Fibroblast of skin of abdomen (primary cell): ENCODE results near the gene MINDY3.
A peak's percentile ranks its signal among the peaks of the same experiment; 100 is the strongest.

Source experiments
- DNase-seq: peaks from one replicate; pipeline ENCODE4 v3.0.0-alpha.2; 2013

Gene MINDY3

DNA sequence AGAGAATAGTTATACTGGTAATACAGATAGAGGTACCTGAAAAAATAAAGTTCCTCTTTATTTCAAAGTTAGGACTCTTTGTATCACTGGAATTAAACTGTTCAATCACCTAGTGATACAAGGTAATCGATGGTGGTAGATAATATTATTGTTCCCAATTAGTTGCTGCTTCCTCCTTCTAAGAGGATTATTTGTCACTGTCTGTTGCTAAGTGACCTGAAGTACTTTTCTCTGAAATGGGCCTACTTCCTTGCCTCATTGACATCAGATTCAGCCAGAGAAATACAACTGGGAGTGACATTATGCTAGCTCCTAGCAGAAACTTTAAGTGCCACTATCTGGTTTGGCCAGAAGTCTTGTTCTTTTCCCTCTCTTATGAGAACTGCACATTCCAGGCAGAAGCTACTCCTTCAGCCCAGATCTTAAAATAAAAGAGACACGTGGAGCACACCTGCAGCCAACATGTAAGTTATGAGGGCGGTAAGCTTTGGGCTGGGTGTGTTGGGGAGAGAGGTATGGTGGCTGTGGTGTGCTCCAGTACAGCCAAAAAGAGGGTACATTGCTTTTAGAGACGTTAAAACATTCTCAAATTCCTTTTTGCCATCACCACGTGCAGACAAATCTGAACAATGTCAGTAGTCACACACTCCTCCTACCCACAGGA, 54.8 kb downstream of the MINDY3 start:
- DNase-seq = no peak

DNA sequence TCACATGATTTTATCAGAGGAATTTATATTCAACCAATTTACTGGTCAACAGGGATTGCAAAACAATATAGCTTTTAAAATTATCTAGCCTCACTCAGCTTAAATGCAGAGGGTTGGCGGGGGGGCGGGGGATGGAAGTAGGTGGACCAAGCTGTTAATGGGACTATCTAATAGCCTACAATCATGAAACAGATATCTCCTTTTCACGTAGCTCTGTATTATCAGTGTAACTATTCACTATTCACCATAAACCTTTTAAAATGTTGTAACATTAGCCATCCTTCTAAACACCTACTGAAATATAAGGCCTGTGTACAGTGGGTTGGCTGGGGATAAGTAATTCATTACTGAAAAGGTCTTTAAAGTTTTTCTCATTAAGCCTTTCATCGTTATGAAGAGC, 56.2 kb downstream of the MINDY3 start:
- no peak for DNase-seq

DNA sequence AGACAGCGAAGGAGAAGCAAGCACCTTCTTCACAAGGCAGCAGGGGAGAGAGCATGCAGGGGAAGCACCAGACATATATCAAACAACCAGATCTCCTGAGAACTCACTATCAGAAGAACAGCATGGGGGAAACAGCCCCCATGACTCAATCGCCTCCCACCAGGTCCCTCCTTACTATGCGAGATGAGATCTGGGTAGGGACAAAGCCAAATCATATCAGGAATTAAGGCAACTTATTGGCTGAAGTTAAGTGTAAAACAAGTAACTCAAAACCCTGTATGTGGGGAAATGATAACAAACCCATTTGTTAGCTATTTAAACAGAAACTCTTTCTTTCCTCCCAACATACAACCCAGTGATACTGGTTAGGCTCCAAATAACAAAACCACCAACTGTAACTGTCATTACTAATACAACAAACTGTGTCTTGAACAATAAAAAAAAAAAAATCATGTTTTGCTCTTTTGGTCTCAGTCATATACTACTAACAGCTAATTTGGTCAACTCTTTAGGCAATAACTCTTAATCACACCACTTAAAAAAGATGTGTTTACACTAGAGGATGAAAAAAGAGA, 57.8 kb downstream of the MINDY3 start:
- no peak for DNase-seq

DNA sequence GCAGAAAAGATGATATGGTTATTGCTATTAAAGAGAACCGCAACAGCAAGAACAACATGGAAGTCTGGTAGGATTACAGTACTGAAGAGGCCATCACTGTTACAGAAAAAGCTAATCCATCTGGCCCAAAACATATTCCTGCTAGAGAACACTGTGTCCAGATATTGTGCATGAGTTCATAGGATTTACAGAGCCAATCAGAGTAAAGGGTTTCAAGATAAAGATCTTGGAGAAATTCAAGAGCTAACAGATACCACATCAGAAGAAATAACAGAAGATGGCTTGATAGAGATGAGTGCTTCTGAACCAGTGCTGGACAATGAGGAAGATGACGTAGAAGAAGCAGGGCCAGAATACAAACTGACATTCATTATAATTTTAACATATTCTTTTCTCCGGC, 58.7 kb downstream of the MINDY3 start:
- DNase-seq = no peak

DNA sequence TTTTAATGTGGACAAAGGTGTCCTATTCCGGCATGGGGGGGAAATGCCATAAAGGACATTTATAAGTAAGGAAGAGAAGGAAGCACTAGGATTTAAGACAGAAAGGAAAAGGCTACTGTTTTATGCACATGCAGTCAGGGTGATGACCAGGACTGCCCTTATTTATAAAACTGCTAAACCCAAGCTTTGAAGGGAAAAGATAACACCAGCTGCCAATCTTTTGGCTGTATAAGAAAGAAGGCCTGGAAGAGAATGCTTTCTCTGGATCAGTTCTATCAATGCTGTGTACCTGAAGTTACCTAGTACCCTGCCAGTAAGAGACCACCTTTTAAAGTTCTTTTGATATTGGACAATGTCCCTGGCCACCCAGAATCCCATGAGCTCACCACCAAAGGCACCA, 59.2 kb downstream of the MINDY3 start:
- DNase-seq = no peak

DNA sequence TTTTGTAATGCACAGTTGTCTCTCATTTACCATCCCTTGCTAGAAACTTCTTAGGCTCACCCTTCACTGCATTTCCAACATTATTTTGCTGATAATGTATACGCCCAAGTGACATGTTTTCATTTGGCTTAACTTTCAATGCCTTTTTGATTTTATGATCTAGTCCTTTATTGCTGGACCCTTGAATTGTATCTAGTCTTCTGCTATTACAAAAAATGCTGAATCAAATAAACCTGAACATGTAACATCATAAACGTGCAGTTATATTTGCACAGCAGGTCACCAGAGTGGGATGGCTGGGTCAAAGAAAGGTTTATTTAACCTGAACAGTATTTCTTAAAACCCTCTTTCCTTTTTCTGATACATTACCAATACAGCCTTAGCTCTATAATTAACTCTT, 63.0 kb downstream of the MINDY3 start:
- DNase-seq = no peak

DNA sequence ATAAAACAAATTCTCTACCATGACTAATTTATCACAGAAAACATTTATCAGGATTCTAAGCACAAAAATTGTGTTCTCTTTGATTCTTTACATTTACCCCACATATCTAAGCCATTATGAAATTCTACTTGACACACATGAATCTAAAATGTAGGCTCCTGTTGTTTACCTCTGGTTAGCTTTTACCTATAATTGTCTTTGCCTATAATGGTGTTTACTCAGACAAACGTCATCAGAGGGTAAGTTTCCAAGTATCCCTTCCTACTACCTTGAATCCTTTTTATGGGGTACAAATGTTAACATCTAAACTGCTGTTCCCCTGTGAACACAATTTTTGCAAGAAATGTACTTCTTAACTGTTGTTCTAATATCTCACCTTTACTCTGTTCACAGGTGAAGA, 63.5 kb downstream of the MINDY3 start:
- DNase-seq = no peak

DNA sequence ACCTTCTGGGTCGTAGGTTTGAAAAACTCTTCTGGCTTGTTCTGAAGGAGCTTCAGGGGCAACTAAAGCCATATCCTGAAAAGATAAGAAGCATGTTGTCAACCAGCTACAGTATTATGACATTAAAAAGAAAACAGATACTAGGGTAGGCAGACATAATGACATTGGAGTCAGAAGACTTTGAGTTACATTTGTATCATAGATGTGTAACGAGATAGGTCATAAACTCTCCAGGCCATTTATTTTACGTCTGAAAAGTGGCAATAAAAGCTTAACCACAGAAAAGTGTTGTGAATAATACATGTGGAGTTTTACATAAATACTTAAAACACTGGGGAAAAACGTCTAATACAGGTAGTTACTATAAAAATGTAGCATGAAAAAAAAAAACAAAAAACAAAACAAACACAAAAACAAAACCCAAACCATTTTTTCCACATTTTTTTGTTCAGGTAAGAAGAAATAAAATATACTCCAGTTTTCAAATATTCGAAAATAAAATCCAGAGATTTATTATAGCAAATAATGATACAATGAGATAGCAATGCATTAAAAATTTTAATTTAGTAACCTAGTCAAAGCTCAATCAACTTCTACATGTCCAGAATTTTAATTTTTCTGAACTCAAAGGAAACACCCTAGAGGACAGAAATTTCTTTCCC, 64.1 kb downstream of the MINDY3 start:
- no peak for DNase-seq

DNA sequence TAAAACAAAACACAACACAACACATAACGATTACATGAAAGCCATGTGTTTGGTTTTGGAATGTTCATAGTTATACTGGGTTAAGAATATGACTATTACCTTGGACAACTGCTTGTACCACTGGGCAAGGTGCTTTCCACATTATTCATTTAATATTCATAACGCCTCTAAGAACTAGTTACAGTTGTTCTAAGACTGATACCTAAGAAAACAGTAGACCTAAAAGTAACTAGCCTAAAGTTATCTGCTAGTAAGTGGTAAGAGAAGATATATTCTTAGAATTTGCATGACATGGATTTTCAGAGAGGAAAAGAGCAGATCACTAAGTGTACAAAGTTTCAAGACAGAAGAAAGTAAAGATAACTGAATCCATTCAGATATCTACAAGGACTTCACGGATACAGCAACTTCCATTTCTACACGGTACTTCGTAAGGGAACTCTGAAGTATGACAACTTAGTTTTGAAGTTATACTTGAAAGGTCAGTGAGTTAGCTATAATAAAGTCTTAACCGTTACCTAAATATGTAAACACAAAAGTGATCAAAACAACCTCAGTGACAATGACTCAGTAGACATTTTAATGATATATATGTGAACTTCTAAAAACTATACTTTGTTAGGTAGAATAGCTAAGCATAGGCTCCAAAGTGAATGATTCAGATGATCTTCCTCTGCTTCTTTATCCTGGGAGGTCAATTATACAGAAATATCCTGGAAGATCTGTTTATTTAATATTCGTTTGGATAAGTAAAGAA, 65.1 kb downstream of the MINDY3 start:
- no peak for DNase-seq

DNA sequence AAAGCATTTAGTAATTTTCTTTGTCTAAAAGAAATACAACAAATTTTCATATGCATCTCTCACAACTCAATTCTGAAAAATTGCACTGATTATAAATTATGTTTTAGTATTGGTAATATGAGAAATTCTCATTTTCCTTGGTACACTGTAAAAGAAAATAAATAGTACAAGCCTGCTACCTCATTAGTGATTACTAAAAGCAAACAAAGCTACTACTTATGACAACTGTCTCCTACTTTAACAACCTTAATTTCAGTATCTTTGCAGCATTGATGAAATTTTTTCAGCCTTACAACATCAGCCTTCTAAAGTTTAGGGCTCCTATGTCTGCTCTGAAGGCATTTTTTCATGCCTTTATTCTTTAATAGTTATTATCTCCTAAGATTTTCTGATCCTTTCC, 65.7 kb downstream of the MINDY3 start:
- no peak for DNase-seq

DNA sequence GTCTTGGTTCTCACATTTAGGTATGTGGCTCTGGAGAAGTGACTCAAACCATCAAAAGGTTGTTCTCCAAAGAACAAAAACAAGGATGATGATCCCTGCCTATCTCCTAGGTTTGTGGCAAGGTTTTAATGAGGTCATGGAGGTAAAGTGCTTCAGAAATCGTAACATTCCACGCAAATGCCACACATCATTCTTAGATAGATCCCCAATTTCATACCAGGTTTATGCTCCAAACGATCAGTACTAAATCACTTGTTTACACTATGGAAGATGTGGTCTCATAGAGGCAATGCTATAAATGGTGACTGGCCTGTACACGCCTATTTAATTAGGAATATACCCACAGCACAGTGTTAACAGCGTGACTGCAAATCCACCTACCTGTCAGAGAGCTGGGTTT, 66.6 kb downstream of the MINDY3 start:
- DNase-seq = no peak

DNA sequence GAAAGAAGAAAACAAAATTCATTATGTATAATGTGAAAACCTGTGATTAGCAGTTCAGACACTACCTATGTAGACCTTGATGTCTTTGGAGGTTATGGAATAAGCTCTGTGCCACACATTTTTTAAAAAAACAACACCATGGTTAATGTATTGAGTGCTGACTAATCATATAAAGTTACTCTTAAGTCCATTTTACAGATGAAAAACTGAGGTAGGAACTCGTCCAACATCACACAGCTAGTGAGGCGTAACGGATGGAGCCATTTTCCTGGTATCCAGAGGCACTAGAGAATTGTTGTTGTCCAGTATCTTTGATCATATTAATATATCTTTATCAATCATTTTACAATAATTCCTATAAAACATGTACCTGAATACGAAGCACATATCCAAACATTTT, 67.5 kb downstream of the MINDY3 start:
- no peak for DNase-seq

DNA sequence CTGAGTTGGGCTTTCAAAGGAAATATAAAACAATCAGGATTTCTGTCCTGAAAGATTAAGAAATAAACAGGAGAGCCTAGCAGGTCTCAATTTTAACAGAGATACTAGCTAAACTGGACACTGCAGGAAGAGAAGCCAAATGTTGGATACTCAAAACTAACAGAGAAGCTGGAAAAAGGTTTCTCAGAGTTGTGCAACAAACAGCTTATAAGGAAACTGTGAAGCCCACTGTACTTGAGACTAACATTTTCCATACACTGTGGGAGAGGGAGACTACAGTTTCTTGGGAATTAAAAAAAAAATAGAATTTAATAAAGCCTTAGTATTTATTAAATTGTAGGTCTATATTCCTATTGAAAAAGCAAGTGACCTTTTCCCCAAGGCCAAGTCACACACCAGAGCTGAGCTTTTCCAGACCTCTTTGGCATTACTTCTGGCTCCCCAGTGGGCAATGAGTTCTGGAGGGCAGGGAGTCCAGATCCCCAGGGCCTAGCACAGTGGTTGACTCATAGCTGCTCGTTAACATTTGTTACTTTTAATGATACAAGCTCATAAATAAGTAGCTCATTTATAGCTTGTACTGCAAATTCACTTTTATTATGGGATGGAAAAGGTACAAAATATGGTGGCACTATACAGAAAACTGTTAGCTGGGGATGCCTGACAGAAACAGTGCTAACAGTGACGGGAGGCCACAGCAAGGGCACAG, 68.3 kb downstream of the MINDY3 start:
- DNase-seq = no peak

DNA sequence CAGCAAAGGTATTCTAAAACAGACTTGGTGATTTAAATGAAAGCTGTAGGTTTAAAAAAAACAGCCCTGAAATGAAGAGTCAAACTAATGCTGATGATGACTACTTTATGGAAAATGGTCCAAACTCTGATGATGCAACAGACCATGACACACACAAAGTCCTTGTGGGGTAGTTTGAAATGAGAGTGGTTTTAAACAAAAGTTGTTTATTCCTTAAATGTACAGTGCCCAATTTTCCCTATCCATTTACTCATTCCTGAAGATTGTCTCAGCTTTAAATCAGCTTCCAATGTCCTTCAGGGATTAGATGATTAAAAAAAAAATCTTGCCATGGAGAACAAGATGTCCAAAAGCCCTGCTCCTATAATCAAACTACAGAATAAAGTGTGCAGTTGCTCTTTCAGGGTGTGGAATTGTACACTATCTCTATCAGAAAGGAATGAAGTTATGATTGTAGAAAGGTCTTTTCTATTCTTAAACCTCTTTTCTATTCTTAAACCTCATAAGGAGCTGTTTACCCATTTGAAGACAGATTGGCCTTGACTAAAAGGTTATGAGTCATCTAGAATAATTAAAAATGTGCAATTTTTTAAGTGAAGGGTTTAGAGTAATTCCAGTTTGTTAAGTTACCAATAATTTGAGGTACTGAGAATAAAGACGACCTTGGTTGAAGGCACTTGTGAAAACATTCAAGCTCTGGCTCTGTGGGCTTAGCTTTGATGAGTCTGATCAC, 70.3 kb downstream of the MINDY3 start:
- peak; percentile 91 for DNase-seq

DNA sequence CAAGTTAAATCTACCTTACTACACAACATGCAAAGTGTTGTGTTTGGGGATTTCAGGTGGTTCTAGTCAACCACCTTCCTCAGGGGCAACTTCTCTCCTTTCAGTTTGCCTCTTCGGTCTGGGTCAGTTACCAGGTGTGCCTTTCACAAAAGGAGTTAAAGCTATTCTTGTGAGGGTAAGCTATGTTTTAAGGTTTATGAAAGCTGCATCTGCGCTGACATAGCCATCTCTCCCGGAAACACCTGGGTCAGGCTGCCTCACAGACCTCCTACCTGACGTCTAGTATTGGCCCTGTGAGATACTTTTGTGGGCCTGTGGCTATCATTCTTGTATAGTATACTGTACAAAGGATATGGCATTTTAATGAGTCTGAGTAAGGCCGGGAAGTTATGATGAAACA, 72.9 kb downstream of the MINDY3 start:
- no peak for DNase-seq

DNA sequence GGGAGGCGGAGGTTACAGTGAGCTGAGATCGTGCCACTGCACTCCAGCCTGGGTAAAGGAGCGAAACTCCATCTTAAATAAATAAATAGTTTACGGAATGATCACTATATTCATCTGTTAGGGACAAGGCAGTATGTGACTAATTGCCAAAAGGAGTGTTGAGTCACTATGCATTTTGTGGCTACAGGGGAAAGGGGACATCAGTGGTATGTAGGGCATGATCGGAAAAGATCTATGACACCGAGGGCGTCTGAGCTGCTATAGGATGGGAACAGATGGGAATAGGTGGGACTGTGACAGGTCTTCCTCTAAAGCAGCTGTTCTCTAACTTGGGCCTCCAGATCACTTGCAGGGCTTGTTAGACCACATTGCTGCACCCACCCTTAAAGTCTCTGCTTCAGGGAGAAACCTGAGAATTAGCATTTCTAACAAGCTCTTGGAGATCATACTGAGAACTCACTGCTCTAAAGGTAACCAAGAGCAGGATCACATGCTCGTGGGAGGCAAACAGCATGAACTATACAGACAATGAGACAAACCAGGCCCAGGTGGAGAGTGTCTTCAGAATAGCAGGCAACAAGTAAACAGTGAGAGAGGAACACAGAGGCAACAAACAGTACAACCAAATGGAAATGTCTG, 75.5 kb downstream of the MINDY3 start:
- DNase-seq = no peak

DNA sequence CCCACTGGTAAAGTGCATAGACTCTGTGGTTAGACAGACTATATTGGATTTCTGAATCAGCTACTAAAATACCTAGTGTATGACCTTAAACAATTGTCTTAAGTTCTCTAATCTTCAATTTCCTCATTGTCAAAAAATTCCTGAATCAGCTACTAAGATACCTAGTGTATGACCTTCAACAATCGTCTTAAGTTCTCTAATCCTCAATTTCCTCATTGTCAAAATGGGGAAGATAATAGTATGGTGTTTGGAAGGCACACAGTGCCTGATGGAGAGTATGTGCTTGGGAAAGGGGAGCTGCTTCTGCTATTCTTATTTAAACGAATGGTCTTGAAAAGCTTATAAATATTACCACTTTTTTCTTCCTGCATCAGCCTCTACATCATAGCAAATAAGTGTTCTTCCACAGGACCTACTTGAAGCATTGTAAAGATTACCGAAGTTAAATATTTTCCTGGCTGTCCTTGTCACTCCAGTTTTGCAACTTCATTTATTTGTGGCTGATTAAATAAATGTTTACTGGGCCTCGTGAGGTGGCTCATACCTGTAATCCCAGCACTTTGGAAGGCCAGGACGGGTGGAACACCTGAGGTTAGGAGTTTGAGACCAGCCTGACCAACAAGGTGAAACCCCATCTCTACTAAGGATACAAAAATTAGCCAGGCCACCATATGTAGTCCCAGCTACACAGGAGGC, 76.2 kb downstream of the MINDY3 start:
- no peak for DNase-seq

DNA sequence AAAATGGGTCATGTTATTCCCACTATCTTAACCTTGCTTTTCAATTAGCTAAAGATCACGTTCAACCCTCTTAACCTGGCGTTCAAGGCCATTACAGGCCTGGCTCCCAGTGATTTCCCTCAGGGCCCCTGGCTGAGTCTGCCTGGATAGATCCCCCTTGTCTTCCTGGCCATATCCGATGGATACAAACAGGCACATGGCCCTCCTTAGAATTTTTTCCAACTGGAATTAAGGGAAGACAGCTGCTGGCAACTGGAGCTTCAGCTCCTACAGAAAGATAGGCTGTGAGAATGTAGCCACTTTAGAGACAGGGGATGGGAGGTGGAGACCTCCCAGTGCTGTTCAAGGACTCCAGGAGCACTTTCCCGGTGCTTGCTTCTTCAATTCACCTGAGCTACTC, 77.5 kb downstream of the MINDY3 start:
- no peak for DNase-seq

DNA sequence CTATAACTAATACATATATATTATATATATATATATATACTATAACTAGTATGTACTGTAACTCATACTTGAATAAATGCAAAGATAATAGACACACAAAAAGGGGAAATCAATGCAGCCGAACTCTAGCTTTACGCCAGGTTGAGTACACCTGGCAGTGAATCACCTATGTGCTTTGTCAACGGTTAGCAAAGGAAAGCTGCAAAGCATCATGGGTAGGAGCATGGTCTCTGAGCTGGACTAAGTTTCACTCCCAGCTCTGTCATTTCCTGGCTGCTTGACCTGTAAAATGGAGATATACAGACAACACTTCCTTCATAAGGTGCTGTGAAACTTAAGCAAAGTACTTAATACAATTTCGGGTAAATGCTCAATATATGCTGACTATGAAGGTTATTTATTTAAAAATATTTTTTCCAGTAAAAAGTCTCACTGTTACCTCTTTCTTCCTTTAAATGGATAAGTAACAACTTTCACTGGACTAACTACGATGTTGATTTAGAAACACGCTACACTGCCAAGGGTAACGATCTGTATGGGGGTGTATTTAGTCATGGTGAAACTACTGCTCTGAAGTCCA, 78.8 kb downstream of the MINDY3 start:
- DNase-seq = no peak

DNA sequence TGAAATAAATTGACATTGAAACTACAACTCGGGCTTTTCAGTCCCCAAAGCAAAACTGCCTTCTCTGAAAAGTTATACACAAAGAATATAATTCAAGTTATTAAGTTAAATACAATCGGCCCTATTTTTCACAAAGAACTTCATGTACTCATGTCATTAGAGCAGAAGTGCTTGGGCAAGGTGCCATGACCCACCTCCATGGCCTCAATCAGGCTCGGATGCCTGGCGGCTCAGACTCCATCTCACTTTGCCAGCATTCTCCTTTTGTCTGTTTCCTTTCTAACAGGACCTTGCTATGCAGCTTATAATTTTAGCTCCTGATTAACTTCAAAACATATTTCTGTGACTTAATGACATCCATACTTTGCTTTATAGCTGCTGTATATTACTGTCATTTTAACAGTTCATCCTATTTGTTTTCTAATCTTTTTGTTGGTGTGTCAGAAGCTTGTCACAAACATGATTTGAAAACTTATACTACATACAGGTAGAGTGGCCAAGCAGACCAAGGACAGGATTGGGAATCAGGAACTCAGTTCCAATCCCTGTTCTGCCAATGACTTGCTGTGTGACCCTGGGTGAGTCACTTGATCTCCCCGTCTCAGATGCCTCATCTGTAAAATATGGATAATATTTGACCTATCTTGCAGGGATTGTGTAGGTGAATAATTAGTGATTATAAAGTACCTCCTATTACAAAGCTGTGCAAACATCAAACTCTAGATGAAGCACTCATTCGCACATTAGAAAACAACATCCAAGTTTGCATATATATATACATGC, 79.8 kb downstream of the MINDY3 start:
- no peak for DNase-seq
